OCI-M2 (cell line): ENCODE results near the gene TNFRSF1A.
"Not testable (repeated sequence)": the region's sequence is repeated elsewhere in the genome, so short reads cannot be mapped to it uniquely, and the experiment has no call there.

Experiments used
- DNase-seq: peaks from one replicate; lab custom pipeline; 2025; ENCODE audit not compliant: unreplicated experiment; lab: John Stamatoyannopoulos, UW

Gene TNFRSF1A

GRCh38 chr12:6358881-6359280 lies 17.0 kb upstream of the TNFRSF1A start:
- DNase-seq, result no peak

GRCh38 chr12:6356374-6356820 lies 14.5 kb upstream of the TNFRSF1A start:
- DNase-seq, result no peak

GRCh38 chr12:6355491-6356373 lies 13.9 kb upstream of the TNFRSF1A start:
- no peak for DNase-seq

- no peak for DNase-seq
These were observed 12.9 kb upstream of the TNFRSF1A start for GRCh38 chr12:6354495-6355393.

- DNase-seq, result no peak
These were observed 10.6 kb upstream of the TNFRSF1A start for GRCh38 chr12:6352193-6353173.

- DNase-seq, result no peak
These were observed 9.7 kb upstream of the TNFRSF1A start for GRCh38 chr12:6351622-6352021.

- DNase-seq, result no peak
These were observed 5.8 kb upstream of the TNFRSF1A start for GRCh38 chr12:6347367-6348338.

- DNase-seq, result no peak
These were observed 5.1 kb upstream of the TNFRSF1A start for GRCh38 chr12:6346942-6347341.

GRCh38 chr12:6346235-6346832 lies 4.5 kb upstream of the TNFRSF1A start:
- DNase-seq, result no peak

GRCh38 chr12:6345319-6346091 lies 3.6 kb upstream of the TNFRSF1A start:
- DNase-seq, result peak; percentile 24

- DNase-seq, result not testable (repeated sequence)
These were observed 2.3 kb upstream of the TNFRSF1A start for GRCh38 chr12:6344101-6344660.

- DNase-seq, result no peak
These were observed 1.6 kb upstream of the TNFRSF1A start for GRCh38 chr12:6343518-6343917.

- DNase-seq, result no peak
These were observed 439 bp upstream of the TNFRSF1A start for GRCh38 chr12:6342140-6342889.

- DNase-seq, result no peak
These were observed 995 bp downstream of the TNFRSF1A start for GRCh38 chr12:6340745-6341416.

GRCh38 chr12:6340032-6340638 lies 1.7 kb downstream of the TNFRSF1A start:
- no peak for DNase-seq

GRCh38 chr12:6338955-6339354 lies 2.9 kb downstream of the TNFRSF1A start:
- DNase-seq, result no peak
